Measurements from ENCODE around the gene VGLL4.

GRCh38 chr3:11553436-11554235 lies 90.1 kb downstream of the VGLL4 start:
- TF ChIP-seq YY1 (IDR thresholded peaks at IDR 0.05; ENCODE audit: insufficient read depth, insufficient read length) (no peak), SUZ12 (IDR thresholded peaks at IDR 0.05; ENCODE audit: extremely low read depth, insufficient read depth, insufficient read length) (no peak)
